DOHH2 (cell line): Measurements from ENCODE around the gene ULBP1.

ENCODE experiments used
- H3F3A ChIP-seq: fragments of 200-600 bp; sonication (generic), shearing (Covaris generic); 2 replicates; pipeline ENCODE4 v1.6.0; 2016; ENCODE audit warnings: antibody characterized with exemption, mild to moderate bottlenecking; ENCODE audit not compliant: control insufficient read depth, insufficient read depth
- H3K27ac ChIP-seq: fragments of 200-600 bp; sonication (generic); 2 replicates; pipeline ENCODE4 v1.5.1; 2014; ENCODE audit warnings: low read depth, mild to moderate bottlenecking, low read length, moderate library complexity
- H3K27me3 ChIP-seq: fragments of 200-600 bp; sonication (generic); 2 replicates; pipeline ENCODE4 v1.6.1; 2014; ENCODE audit warnings: mild to moderate bottlenecking, low read length, mixed read lengths; ENCODE audit not compliant: control insufficient read depth
- H3K36me3 ChIP-seq: fragments of 200-600 bp; sonication (generic); 2 replicates; pipeline ENCODE4 v1.6.1; 2014; ENCODE audit warnings: mild to moderate bottlenecking, low read length, moderate library complexity, mixed read lengths; ENCODE audit not compliant: control insufficient read depth
- H3K4me1 ChIP-seq: fragments of 200-600 bp; sonication (generic); 2 replicates; pipeline ENCODE4 v1.6.1; 2014; ENCODE audit warnings: mild to moderate bottlenecking, low read length, mixed read lengths; ENCODE audit not compliant: control insufficient read depth
- H3K4me2 ChIP-seq: fragments of 200-600 bp; sonication (generic); 2 replicates; pipeline ENCODE4 v1.6.0; 2014; ENCODE audit warnings: mild to moderate bottlenecking, low read length, moderate library complexity
- H3K4me3 ChIP-seq: fragments of 200-600 bp; sonication (generic); 2 replicates; pipeline ENCODE4 v1.5.1; 2014; ENCODE audit warnings: mild to moderate bottlenecking, low read length, mixed read lengths
- H3K79me2 ChIP-seq: fragments of 200-600 bp; sonication (generic); 2 replicates; pipeline ENCODE4 v1.6.1; 2014; ENCODE audit warnings: mild to moderate bottlenecking, low read length, mixed read lengths; ENCODE audit not compliant: control insufficient read depth
- H3K9me2 ChIP-seq: fragments of 200-600 bp; sonication (generic); replicated peaks from 2 replicates; pipeline ENCODE4 v1.6.1; 2014; ENCODE audit warnings: mild to moderate bottlenecking, low read length, mixed read lengths; ENCODE audit not compliant: control insufficient read depth
- H3K9me3 ChIP-seq: fragments of 200-600 bp; sonication (generic); 2 replicates; pipeline ENCODE4 v1.6.1; 2014; ENCODE audit warnings: antibody characterized with exemption, low read length, mixed read lengths; ENCODE audit not compliant: control insufficient read depth, insufficient read depth
- H4K20me1 ChIP-seq: fragments of 200-600 bp; sonication (generic); 2 replicates; pipeline ENCODE4 v1.6.0; 2014; ENCODE audit warnings: low read depth, mild to moderate bottlenecking, antibody characterized with exemption, low read length, moderate library complexity; ENCODE audit not compliant: control insufficient read depth, insufficient read depth
- EZH2phosphoT487 ChIP-seq: fragments of 200-600 bp; sonication (generic); IDR thresholded peaks from 2 replicates; pipeline ENCODE4 v1.6.1; 2017; ENCODE audit warnings: borderline replicate concordance, mild to moderate bottlenecking, antibody characterized with exemption, low read length, moderate library complexity, mixed read lengths
- TF ChIP-seq, protein P1 (sequence below): fragments of 200-600 bp; sonication (generic); IDR thresholded peaks from one replicate; pipeline ENCODE4 v1.5.1; 2014; ENCODE audit warnings: antibody characterized with exemption, mild to moderate bottlenecking, low read depth, low read length; ENCODE audit not compliant: poor library complexity, severe bottlenecking

Gene ULBP1

DNA sequence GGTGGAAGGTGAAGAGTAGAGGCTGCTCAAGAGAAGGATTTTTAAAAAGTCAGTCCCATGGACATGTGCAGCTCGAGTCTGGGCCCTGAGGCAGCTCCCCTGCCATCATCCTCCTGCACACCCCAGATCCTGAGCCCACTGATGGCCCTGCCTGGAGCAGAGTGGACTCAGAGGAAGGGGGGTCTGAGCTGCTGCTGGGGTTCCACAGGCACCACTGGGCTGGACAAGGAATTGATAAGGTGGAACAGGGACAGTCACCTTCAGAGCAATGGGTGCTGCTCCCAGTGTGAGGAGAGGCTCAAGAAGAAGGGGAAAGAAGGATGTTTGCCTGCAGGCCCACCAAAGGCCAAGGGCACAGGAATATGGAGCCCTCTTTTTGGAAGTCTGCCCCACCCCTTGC is 15.7 kb upstream of the ULBP1 start:
- TF ChIP-seq, protein P1, sequence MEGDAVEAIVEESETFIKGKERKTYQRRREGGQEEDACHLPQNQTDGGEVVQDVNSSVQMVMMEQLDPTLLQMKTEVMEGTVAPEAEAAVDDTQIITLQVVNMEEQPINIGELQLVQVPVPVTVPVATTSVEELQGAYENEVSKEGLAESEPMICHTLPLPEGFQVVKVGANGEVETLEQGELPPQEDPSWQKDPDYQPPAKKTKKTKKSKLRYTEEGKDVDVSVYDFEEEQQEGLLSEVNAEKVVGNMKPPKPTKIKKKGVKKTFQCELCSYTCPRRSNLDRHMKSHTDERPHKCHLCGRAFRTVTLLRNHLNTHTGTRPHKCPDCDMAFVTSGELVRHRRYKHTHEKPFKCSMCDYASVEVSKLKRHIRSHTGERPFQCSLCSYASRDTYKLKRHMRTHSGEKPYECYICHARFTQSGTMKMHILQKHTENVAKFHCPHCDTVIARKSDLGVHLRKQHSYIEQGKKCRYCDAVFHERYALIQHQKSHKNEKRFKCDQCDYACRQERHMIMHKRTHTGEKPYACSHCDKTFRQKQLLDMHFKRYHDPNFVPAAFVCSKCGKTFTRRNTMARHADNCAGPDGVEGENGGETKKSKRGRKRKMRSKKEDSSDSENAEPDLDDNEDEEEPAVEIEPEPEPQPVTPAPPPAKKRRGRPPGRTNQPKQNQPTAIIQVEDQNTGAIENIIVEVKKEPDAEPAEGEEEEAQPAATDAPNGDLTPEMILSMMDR, result no peak
- no peak for TF ChIP-seq EZH2phosphoT487

DNA sequence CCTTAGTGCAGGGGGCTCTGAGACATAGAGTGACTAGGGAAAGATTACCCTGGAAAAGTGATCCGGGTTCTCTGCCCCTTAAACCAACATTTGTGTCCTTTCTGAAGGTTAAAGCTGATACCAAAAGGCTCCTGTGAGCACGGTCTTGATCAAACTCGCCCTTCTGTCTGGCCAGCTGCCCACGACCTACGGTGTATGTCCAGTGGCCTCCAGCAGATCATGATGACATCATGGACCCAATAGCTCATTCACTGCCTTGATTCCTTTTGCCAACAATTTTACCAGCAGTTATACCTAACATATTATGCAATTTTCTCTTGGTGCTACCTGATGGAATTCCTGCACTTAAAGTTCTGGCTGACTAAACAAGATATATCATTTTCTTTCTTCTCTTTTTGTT is 15.1 kb upstream of the ULBP1 start:
- Histone ChIP-seq H3K79me2 (no peaks in the 10 kb centered on the region), H3K9me2 (no peaks in the 10 kb centered on the region), H4K20me1 (no peaks in the 10 kb centered on the region), H3K27ac (no peak overlapping the region), H3F3A (no peaks in the 10 kb centered on the region), H3K36me3 (no peaks in the 10 kb centered on the region), H3K4me2 (no peak overlapping the region), H3K4me1 (no peaks in the 10 kb centered on the region), H3K4me3 (no peak overlapping the region), H3K27me3 (peaks cover 38% of the 10 kb centered on the region), H3K9me3 (no peaks in the 10 kb centered on the region)
- TF ChIP-seq EZH2phosphoT487, result no peak
- TF ChIP-seq, protein P1, result no peak

More for the DNA sequence above, 15.7 kb upstream of the ULBP1 start:
- Histone ChIP-seq H3K9me2 (no peaks in the 10 kb centered on the region), H3K27ac (no peak overlapping the region), H3K4me3 (no peak overlapping the region), H3K4me2 (no peak overlapping the region), H3K27me3 (peaks cover 32% of the 10 kb centered on the region), H3K79me2 (no peaks in the 10 kb centered on the region), H4K20me1 (no peaks in the 10 kb centered on the region), H3K36me3 (no peaks in the 10 kb centered on the region), H3K4me1 (no peaks in the 10 kb centered on the region), H3K9me3 (no peaks in the 10 kb centered on the region), H3F3A (no peaks in the 10 kb centered on the region)

DNA sequence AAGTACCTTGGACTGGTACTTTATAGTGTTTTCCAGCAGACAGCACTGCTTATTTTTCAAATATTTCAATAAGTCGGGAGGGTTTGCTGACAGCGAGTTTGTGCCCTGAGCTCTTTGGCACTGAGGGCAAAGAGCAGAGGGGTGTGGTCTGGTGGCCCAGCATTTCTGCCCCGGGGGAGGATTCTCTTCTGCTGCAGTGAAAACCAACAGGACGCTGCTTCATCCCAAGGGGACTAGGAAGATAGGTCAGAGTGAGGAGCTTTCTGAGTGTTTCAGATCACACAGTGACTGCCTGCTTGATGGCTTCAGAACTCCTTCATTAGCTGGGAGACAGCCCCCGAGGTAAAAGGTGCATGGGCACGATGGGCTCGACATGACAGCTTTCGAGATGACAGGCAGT is 13.3 kb upstream of the ULBP1 start:
- Histone ChIP-seq H3K27me3 (peaks cover 42% of the 10 kb centered on the region), H3K27ac (no peak overlapping the region), H3K9me2 (no peaks in the 10 kb centered on the region), H3F3A (no peaks in the 10 kb centered on the region), H3K4me3 (no peak overlapping the region), H3K4me2 (no peak overlapping the region), H3K79me2 (no peaks in the 10 kb centered on the region), H3K36me3 (no peaks in the 10 kb centered on the region), H3K4me1 (no peaks in the 10 kb centered on the region), H4K20me1 (no peaks in the 10 kb centered on the region), H3K9me3 (no peaks in the 10 kb centered on the region)
- TF ChIP-seq EZH2phosphoT487, result no peak
- TF ChIP-seq, protein P1, result no peak

DNA sequence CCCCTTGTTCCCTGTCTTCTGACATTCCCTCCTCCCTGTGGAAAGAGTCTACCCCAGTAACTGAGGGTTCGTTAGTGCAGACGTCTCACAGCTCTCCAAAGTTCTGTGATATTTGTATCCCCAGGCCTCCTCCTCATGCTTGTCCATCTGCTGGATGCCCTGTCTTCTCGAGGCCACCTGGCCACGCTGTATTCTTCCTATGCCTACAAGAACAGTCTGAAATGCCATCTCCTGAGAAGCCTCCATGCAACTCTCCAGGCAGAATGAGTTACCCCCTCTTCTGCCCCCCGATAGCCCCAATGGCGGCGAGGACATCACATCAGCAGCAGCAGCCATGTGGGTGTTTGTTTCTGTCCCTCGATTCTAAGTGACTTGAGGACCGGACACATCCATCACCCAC is 12.6 kb upstream of the ULBP1 start:
- Histone ChIP-seq H3K27ac (no peak overlapping the region), H3F3A (no peaks in the 10 kb centered on the region), H4K20me1 (no peaks in the 10 kb centered on the region), H3K4me1 (no peaks in the 10 kb centered on the region), H3K36me3 (no peaks in the 10 kb centered on the region), H3K4me3 (no peak overlapping the region), H3K27me3 (peaks cover 49% of the 10 kb centered on the region), H3K9me2 (no peaks in the 10 kb centered on the region), H3K9me3 (no peaks in the 10 kb centered on the region), H3K79me2 (no peaks in the 10 kb centered on the region), H3K4me2 (no peak overlapping the region)
- no peak for TF ChIP-seq EZH2phosphoT487
- TF ChIP-seq, protein P1, result no peak
